HuH-7 (cell line): ENCODE measurements around the gene ZSWIM6.
"Not testable (repeated sequence)": the region's sequence is repeated elsewhere in the genome, so short reads cannot be mapped to it uniquely, and the experiment has no call there.

ENCODE experiments used
- DNase-seq: peaks from one replicate; pipeline ENCODE4 v3.0.0; 2011; ENCODE audit warnings: low spot score

The ZSWIM6 gene

GRCh38 chr5:61363401-61364114 is 31.5 kb downstream of the ZSWIM6 start:
- no peak for DNase-seq

DNA sequence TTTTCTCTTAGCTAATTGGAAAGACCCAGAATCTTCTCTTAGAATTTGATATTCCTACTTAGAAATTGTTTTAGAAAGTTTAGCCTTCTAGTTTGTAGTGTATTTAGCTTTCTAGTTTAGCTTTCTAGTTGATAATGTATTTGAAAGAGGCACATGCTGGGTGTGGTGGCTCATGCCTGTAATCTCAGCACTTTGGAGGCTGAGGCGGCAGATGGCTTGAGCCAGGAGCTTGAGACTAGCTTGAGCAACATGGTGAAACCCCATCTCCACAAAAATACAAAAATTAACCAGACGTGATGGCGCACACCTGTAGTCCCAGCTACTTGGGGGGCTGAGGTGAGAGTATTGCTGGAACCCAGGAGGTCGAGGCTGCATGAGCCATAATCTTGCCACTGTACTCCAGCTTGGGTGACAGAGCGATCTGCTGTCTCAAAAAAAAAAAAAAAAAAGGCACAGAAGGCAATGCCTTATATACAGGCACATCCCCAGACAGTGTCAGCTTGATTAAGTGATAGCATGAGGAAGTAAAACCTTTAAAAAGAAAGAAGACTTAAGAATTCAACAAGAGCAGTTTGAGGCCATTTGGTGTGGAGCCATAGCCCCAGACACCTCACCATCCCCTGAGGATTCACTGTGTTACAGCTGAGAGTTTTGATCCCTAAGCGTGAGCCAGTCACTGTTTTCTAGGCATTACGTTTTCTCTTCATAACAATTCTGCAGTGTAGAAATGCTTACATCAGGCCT is 34.6 kb downstream of the ZSWIM6 start:
- no peak for DNase-seq

DNA sequence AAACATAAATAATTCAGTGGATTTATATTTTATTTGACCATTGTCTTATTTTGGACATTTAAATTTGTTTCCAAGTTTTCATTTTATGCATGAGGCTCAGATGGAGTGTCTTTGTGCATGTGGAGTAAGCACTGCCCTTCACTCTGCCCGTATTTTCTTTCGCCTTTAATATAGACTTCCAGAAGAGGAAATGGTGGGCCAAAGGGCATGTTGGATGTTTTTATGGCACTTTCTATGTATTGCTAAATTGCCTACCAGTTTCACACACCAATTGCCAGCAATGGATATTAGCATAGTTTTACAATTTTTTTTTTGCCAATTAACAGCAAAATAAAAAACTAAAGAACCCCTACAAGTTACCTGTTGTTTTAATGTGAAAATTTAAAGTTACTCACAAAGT is 38.4 kb downstream of the ZSWIM6 start:
- no peak for DNase-seq

DNA sequence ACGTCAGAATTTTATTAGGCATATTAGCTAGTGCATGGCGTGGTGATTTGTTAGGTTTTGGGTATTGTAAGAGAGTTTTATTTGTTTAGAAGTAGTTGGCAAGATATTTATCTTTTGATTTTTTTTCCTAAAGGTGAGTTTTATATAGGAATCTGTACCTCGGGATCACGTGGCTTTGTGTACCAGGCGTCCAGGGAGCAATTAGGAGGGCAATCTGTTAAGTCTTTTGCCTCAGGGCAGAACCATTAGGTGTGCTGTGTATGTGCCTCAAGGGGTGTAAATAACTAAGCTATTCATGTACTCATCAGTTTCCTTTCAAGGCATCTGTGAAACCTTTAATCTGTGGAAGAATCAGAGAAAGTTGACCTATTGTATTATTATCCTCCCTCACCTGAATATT is 39.4 kb downstream of the ZSWIM6 start:
- DNase-seq: no peak

DNA sequence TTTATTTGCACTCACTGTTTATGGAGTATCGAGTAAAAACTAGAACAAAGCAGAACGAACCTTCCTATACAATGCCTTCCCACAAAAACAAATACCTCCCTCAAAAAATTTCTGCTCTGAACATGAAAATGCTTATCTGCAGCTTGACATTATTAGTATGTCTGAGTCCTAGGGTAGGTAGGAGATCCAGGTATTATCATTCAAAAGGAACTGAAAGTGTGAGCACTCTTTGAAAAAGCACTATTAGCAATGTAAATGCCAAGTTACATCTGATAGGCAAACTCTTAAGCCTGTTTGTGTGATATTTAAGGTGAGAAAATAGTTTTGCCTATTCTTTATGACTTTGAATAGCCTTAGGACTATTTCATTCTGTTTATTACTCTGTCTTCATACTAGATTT is 47.6 kb downstream of the ZSWIM6 start:
- no peak for DNase-seq

DNA sequence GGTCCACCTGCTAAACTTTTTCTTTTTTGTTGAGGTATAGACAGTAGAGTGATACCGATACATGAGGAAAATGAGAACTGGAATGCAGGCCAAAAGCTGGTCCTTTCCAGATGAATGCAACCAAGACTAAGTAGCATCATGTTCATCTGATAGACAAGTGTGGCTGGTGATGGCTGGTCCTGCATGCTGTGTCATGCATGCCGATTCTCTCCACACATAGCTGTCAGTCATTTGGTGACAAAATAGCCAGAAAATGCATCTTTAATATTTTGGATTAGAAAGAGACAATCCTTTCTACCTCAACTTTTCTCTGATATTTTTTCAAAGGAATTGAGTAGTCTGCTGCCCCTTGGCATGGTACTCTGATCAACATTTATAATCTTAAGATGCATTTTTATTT is 49.9 kb downstream of the ZSWIM6 start:
- DNase-seq: no peak

DNA sequence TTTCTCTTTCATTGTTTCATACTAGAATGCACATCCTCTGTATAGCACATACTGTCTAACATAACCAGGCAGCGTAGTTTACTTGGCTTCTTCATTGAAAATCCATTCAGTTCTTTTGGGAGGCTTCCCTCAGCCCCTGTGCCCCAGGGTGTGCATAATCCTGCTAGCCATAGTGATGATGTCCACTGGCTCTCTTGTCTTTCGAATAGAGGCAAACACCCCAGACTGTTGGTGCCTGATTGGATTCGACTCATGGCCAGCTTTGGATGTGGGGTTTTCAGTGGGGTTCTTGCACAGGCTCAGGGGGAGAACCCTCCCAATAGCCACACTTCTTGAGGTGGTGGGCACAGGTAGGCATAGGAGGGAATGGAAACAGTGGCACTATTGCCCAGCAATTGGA is 53.6 kb downstream of the ZSWIM6 start:
- no peak for DNase-seq

GRCh38 chr5:61386045-61386800 is 54.2 kb downstream of the ZSWIM6 start:
- peak; percentile 37 for DNase-seq

- DNase-seq: no peak
Observed at GRCh38 chr5:61389609-61390008, 57.6 kb downstream of the ZSWIM6 start.

DNA sequence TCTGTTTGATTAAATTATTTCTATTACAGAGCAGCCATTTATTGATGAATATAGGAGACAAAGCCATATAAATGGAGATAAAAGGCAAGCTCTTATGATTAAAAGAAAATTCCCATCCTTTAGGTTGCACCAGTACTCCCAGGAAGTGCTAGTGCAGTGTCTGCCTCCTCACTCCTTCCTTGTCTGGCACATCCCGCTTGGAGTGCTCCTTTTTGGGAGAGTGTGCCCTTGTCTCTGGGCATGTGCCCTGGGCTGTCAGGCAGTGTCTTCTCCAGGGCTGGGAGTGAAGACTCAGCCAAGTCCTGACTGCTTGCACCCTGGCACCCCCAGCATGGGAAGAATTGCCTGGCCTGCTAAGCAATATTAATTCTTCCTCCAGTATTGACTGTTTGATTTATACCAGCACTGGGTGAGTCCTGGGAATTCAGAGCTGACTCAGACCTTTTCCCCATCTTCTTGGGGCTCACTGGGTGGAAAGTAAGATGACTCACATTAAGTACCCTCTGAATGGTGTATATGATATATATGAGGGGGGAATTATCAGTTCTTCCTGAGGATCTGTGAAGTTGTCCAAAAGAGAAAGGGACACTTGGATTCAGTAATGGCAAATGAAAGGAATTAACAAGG is 62.1 kb downstream of the ZSWIM6 start:
- DNase-seq: no peak

GRCh38 chr5:61394793-61395192 is 62.7 kb downstream of the ZSWIM6 start:
- no peak for DNase-seq

DNA sequence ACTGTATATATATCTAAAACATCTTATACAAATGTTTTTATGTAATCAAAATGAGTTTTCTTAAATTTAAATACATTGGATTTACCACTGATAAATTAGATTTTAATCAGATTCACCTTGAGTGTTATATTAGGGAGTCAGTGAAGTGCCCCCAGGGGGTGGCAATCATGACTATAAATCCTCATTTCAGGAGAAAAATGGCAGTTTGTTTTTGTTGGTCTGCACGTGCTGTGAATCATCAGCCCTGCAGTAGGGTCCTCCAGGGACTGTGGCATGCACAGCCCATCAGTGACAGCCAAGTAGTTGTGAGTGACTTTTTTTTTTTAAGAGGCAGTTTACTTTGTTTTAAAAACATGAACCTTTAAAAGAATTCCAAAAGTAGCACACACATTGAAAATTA is 65.2 kb downstream of the ZSWIM6 start:
- DNase-seq: no peak

DNA sequence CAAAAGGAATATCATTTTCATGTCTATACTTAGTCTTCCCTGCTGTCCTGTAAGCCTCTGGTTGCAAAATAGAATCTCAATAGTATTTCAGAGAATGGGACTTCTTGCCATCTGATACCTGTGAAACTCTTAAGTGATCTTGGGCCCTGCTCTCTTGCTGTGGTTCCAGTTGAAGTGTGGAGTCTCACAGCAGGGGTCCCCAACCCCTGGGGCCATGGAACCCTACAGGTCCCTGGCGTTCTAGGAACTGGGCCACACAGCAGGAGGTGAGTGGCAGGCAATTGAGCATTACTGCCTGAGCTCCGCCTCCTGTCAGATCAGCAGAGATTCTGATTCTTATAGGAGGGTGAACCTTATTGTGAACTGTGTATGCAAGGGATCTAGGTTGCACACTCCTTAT is 65.9 kb downstream of the ZSWIM6 start:
- DNase-seq: no peak

- no peak for DNase-seq
Observed at GRCh38 chr5:61398440-61398839, 66.4 kb downstream of the ZSWIM6 start.

GRCh38 chr5:61399679-61400078 is 67.6 kb downstream of the ZSWIM6 start:
- no peak for DNase-seq

- no peak for DNase-seq
Observed at GRCh38 chr5:61401726-61402125, 69.7 kb downstream of the ZSWIM6 start.

DNA sequence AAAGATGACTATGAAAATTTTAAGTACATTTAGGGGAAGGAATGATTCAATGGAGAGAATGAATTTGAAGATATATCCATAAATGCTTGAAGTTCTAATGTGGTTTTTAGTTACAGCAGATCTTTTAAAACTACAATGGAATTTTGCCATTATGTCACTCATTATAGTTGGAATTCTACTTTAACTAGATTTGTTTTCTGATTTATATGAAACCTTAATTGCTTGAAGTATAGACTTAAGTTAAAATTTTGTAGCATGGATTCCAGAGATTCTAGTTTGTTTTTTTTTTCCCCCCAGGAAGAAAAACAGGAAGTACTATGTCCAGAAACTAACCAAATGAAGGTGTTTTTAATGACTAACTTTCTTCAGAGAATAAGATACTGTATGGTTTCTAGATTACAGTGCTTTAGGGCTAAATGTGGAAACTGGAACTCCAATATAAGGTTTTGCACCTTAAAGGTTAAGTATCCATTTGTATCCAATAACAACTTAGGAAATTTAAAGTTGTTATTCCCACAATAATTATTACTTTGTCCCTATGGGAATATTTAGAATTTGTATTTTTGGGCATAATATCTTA is 70.3 kb downstream of the ZSWIM6 start:
- no peak for DNase-seq

- DNase-seq: no peak
Observed at GRCh38 chr5:61402970-61403900, 71.2 kb downstream of the ZSWIM6 start.

DNA sequence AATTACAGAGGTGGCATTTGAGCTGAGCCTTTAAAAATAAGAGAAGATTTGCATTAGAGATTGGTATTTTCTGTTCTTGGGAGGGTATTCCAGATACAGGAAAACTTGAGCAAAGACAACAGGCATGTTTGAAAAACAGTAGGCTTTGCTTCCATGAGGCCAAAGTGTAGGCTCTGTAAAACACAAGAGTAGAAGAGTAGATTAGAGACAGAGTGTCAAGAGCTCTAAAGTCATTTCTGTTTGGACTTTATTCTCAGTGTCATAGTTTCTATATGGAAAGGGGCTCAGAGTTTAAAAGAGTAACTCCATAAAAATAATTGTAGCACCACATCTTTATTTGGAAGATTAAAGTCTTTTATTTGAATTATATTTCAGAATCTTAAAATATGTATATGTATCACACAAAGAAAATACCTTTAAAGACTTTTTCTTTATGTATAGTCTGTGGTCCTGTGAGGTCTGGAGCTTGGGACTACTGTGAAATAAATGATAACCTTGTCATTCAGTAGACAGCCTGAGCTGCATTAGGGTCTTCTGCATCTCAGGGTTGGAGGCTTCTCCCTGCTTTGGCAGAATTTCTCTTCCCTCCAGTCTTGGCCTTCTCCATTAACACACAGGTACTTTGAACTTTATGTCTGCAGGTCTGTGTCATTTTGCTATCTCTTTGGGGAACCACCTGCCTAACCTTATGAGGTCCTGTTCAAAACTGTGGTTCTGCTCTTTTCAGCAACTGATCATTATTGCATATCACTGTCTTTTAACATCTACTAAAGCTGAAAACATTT is 73.6 kb downstream of the ZSWIM6 start:
- no peak for DNase-seq

GRCh38 chr5:61406497-61406896 is 74.4 kb downstream of the ZSWIM6 start:
- DNase-seq: not testable (repeated sequence)
